EL (cell line): ENCODE results near the gene CDON.
"Not testable (repeated sequence)": the region's sequence is repeated elsewhere in the genome, so short reads cannot be mapped to it uniquely, and the experiment has no call there.

Experiments
- DNase-seq: peaks from one replicate; pipeline ENCODE4 v3.0.0-alpha.2; 2016

CDON gene

GRCh38 chr11:125987066-125987641, 75.5 kb downstream of the CDON start:
- DNase-seq: no peak

GRCh38 chr11:125985956-125986355, 76.7 kb downstream of the CDON start:
- DNase-seq: not testable (repeated sequence)

- DNase-seq: no peak
These were observed 80.3 kb downstream of the CDON start for GRCh38 chr11:125982348-125982730.

GRCh38 chr11:125980436-125980835, 82.2 kb downstream of the CDON start:
- DNase-seq: no peak

GRCh38 chr11:125979511-125979910, 83.2 kb downstream of the CDON start:
- no peak for DNase-seq

- no peak for DNase-seq
These were observed 83.8 kb downstream of the CDON start for GRCh38 chr11:125978778-125979407.

- no peak for DNase-seq
These were observed 84.4 kb downstream of the CDON start for GRCh38 chr11:125978181-125978716.

GRCh38 chr11:125977333-125977732, 85.3 kb downstream of the CDON start:
- no peak for DNase-seq

- no peak for DNase-seq
These were observed 86.5 kb downstream of the CDON start for GRCh38 chr11:125976156-125976555.

- no peak for DNase-seq
These were observed 87.0 kb downstream of the CDON start for GRCh38 chr11:125975634-125976033.

GRCh38 chr11:125974284-125974683, 88.4 kb downstream of the CDON start:
- DNase-seq: no peak

- no peak for DNase-seq
These were observed 91.0 kb downstream of the CDON start for GRCh38 chr11:125971618-125972017.

- no peak for DNase-seq
These were observed 94.3 kb downstream of the CDON start for GRCh38 chr11:125968354-125968753.

GRCh38 chr11:125967515-125967914, 95.2 kb downstream of the CDON start:
- no peak for DNase-seq

GRCh38 chr11:125960771-125961170, 101.9 kb downstream of the CDON start:
- DNase-seq: no peak

- no peak for DNase-seq
These were observed 102.7 kb downstream of the CDON start for GRCh38 chr11:125959931-125960330.

- no peak for DNase-seq
These were observed 103.2 kb downstream of the CDON start for GRCh38 chr11:125959511-125959910.

- DNase-seq: no peak
These were observed 103.7 kb downstream of the CDON start for GRCh38 chr11:125958872-125959400.

GRCh38 chr11:125957618-125958332, 104.9 kb downstream of the CDON start:
- DNase-seq: no peak

GRCh38 chr11:125956391-125957134, 106.1 kb downstream of the CDON start:
- DNase-seq: no peak

- DNase-seq: no peak
These were observed 106.8 kb downstream of the CDON start for GRCh38 chr11:125955856-125956255.

- DNase-seq: no peak
These were observed 107.6 kb downstream of the CDON start for GRCh38 chr11:125954945-125955640.
